Measurements from ENCODE around the gene NEDD4L.

- TF ChIP-seq CTCF (IDR thresholded peaks at IDR 0.05), result no peak
- no peak for TF ChIP-seq POLR2A (IDR thresholded peaks at IDR 0.05)
These were observed 265.1 kb downstream of the NEDD4L start for GRCh38 chr18:58309099-58309498.

Measured in sigmoid colon (tissue), 3 donors.